PC-9 (cell line): ENCODE results near the gene NPEPL1. TPM values are rescaled to one million over a fixed set of nuclear protein-coding genes. Genes with fewer than 3 reads are reported as not detected.
"Not testable (repeated sequence)": the region's sequence is repeated elsewhere in the genome, so short reads cannot be mapped to it uniquely, and the experiment has no call there.

ENCODE experiments used
- Bru-seq: library from RNA; stranded (reverse); fragments of 400-500 nt; gene quantifications from one replicate; lab custom pipeline; 2021; lab: Mats Ljungman, UMichigan
- BruChase-seq, 2 experiments: library from RNA; stranded (reverse); fragments of 400-500 nt; gene quantifications; one replicate each; lab custom pipeline; 2021; lab: Mats Ljungman, UMichigan
- BruUV-seq: library from RNA; stranded (reverse); fragments of 400-500 nt; replicated peaks from 2 replicates; lab custom pipeline; 2021; lab: Mats Ljungman, UMichigan
- CTCF ChIA-PET: fragments of 300-600 bp; sonication (Branson Sonifier 250); formaldehyde crosslinking; loops from one replicate; lab custom pipeline; 2022; ENCODE audit warnings: antibody characterized with exemption; lab: Charles Lee
- POLR2A ChIA-PET: fragments of 300-600 bp; sonication (Branson Sonifier 250); formaldehyde crosslinking; loops from one replicate; lab custom pipeline; 2022; ENCODE audit warnings: antibody characterized with exemption; ENCODE audit not compliant: unreplicated experiment; lab: Charles Lee
- DNase-seq, 2 experiments: peaks; one replicate each; pipeline versions ENCODE4 v3.0.0 to v3.0.0-alpha.2; 2015 to 2022; ENCODE audit warnings: mixed read lengths in 1 of 2
- H2AFZ ChIP-seq: fragments of 200-600 bp; sonication (generic); 2 replicates; pipeline ENCODE4 v1.8.1; 2017; ENCODE audit warnings: antibody characterized with exemption
- H3F3A ChIP-seq: fragments of 200-600 bp; sonication (generic); 2 replicates; pipeline ENCODE4 v1.8.1; 2017; ENCODE audit warnings: antibody characterized with exemption, mild to moderate bottlenecking, low read depth; ENCODE audit not compliant: insufficient read depth
- H3K27ac ChIP-seq: fragments of 200-600 bp; sonication (generic); 2 replicates; pipeline ENCODE4 v1.6.1; 2016; ENCODE audit warnings: mixed run types
- H3K27me3 ChIP-seq: fragments of 200-600 bp; sonication (generic); 2 replicates; pipeline ENCODE4 v1.6.1; 2016; ENCODE audit warnings: low read depth, mixed run types; ENCODE audit not compliant: insufficient read depth
- H3K36me3 ChIP-seq: fragments of 200-600 bp; sonication (generic); 2 replicates; pipeline ENCODE4 v1.6.1; 2016; ENCODE audit warnings: low read depth, mixed run types
- H3K4me1 ChIP-seq: fragments of 200-600 bp; sonication (generic); replicated peaks from 2 replicates; pipeline ENCODE4 v1.6.1; 2016; ENCODE audit warnings: mixed run types; ENCODE audit not compliant: insufficient read depth
- H3K4me2 ChIP-seq: fragments of 200-600 bp; sonication (generic); 2 replicates; pipeline ENCODE4 v1.6.1; 2017; ENCODE audit warnings: mixed run types
- H3K4me3 ChIP-seq: fragments of 200-600 bp; sonication (generic); 2 replicates; pipeline ENCODE4 v1.6.1; 2016; ENCODE audit warnings: mixed run types
- H3K79me2 ChIP-seq: fragments of 200-600 bp; sonication (generic); 2 replicates; pipeline ENCODE4 v1.6.1; 2017; ENCODE audit warnings: low read depth, mixed run types
- H3K9me2 ChIP-seq: fragments of 200-600 bp; sonication (generic); 2 replicates; pipeline ENCODE4 v1.8.1; 2017; ENCODE audit warnings: mild to moderate bottlenecking; ENCODE audit not compliant: insufficient read depth
- H3K9me3 ChIP-seq: fragments of 200-600 bp; sonication (generic); 2 replicates; pipeline ENCODE4 v1.8.1; 2016; ENCODE audit warnings: low read depth; ENCODE audit not compliant: insufficient read depth
- H4K20me1 ChIP-seq: fragments of 200-600 bp; sonication (generic); 2 replicates; pipeline ENCODE4 v1.8.1; 2017; ENCODE audit not compliant: insufficient read depth
- CTCF ChIP-seq: fragments of 200-600 bp; sonication (generic); conservative IDR thresholded peaks from 2 replicates; pipeline ENCODE4 v1.6.1; 2017; ENCODE audit warnings: mixed run types, antibody characterized with exemption, mild to moderate bottlenecking, moderate library complexity
- EZH2 ChIP-seq: fragments of 200-600 bp; sonication (generic); IDR thresholded peaks from 2 replicates; pipeline ENCODE4 v1.8.0; 2017; ENCODE audit warnings: antibody characterized with exemption, low read depth
- intact Hi-C: fragments of 100-400 bp; cut with micrococcal nuclease; formaldehyde crosslinking; loops from one replicate; pipeline ENCODE4 v1.10.0; 2022; ENCODE audit not compliant: unreplicated experiment
- long read RNA-seq: library from polyadenylated mRNA; stranded (forward); transcript quantifications from one replicate; pipeline ENCODE4 v2.0.0, GENCODE V29; 2022
- total RNA-seq: library from RNA; stranded (reverse); gene quantifications from 2 replicates; pipeline ENCODE4 v1.2.3, GENCODE V29; 2021

The NPEPL1 gene
- 24.0 and 36.9 TPM in 2 replicates for total RNA-seq
- Bru-seq, nascent RNA = percentile 60 among the genes with signal in this experiment
- BruChase-seq, experiment 1, labeled RNA remaining after a 2-hour chase = percentile 68 among the genes with signal in this experiment
- percentile 85 among the genes with signal in this experiment for BruChase-seq, experiment 2, labeled RNA remaining after a 6-hour chase
- long read RNA-seq, transcript NPEPL1-201 (12 exons, 2,378 nt) = major isoform, 53 of 90 reads
- long read RNA-seq, partial matches to known transcripts = 11 of 90 reads
- long read RNA-seq, other reads (novel, unspliced or antisense) = 26 of 90 reads

- POLR2A ChIA-PET = no interaction called here
- Histone ChIP-seq H3K27ac (no peak within 1 kb of the TSS), H3K9me3 (no peaks in the 10 kb centered on the region), H2AFZ (peak within 1 kb of the TSS; percentile 80), H3F3A (peaks cover 30% of the 10 kb centered on the region), H3K79me2 (no peaks in the 10 kb centered on the region), H3K4me2 (peak within 1 kb of the TSS; percentile 96), H3K27me3 (no peaks in the 10 kb centered on the region), H4K20me1 (no peaks in the 10 kb centered on the region), H3K9me2 (no peaks in the 10 kb centered on the region), H3K4me3 (peak within 1 kb of the TSS; percentile 68), H3K4me1 (peaks cover 12% of the 10 kb centered on the region), H3K36me3 (no peaks in the 10 kb centered on the region)
- BruUV-seq = no TSS peak
- peak in 1 of 2 experiments; percentile 70 for DNase-seq
- CTCF ChIA-PET = no interaction called here
- no peak for TF ChIP-seq EZH2
- no peak for TF ChIP-seq CTCF
- intact Hi-C loops = no loop called here
Measured at GRCh38 chr20:58692579-58693225, at the start of gene NPEPL1. TSS of gene NPEPL1 (plus strand) at chr20:58692800. CDS start at chr20:58692901, 101 bp downstream.

GRCh38 chr20:58642896-58643295 is 49.7 kb upstream of the NPEPL1 start:
- intact Hi-C loops, H3F3A ChIP-seq, H3K36me3 ChIP-seq, H4K20me1 ChIP-seq, H3K4me2 ChIP-seq, H3K27me3 ChIP-seq, POLR2A ChIA-PET, H2AFZ ChIP-seq, DNase-seq, BruUV-seq, H3K9me2 ChIP-seq, H3K9me3 ChIP-seq, H3K4me3 ChIP-seq, H3K79me2 ChIP-seq, H3K27ac ChIP-seq: not testable (repeated sequence)
- CTCF ChIA-PET = interaction anchor here (0.5 kb wide), 1 partner anchor 1110 kb away, joined by 4 read pairs; no protein-coding TSS in a partner anchor
- peaks cover 29% of the 10 kb centered on the region for H3K4me1 ChIP-seq

GRCh38 chr20:58645412-58645968 is 47.1 kb upstream of the NPEPL1 start:
- TF ChIP-seq EZH2 = no peak
- TF ChIP-seq CTCF = no peak
- Histone ChIP-seq H3K36me3 (no peaks in the 10 kb centered on the region), H3K4me1 (peaks cover 26% of the 10 kb centered on the region), H2AFZ (no peak overlapping the region), H3K9me3 (no peaks in the 10 kb centered on the region), H3K79me2 (no peaks in the 10 kb centered on the region), H3K4me3 (no peak overlapping the region), H3K9me2 (no peaks in the 10 kb centered on the region), H3F3A (peaks cover 5% of the 10 kb centered on the region; the same call in 1 of the 2 replicates), H3K4me2 (peak overlapping the region; percentile 28), H4K20me1 (no peaks in the 10 kb centered on the region), H3K27ac (peak overlapping the region; percentile 43), H3K27me3 (no peaks in the 10 kb centered on the region)
- peak; percentile 38 to 91 for DNase-seq
- BruUV-seq = no TSS peak
- ChIA-PET CTCF (interaction anchor here (0.7 kb wide), 3 partner anchors 310 to 510 kb away, joined by 4 read pairs; no protein-coding TSS in a partner anchor), POLR2A (interaction anchor here (0.7 kb wide), 1 partner anchor 222 kb away, joined by 4 read pairs; no protein-coding TSS in a partner anchor)
- intact Hi-C loops = loop anchor here (2.0 kb wide), 1 partner anchor 35 kb away; no protein-coding TSS in a partner anchor
